ENCODE measurements around the gene AFG1L.

GRCh38 chr6:108558372-108559096 is 263.7 kb downstream of the AFG1L start:
- TF ChIP-seq, protein P1, sequence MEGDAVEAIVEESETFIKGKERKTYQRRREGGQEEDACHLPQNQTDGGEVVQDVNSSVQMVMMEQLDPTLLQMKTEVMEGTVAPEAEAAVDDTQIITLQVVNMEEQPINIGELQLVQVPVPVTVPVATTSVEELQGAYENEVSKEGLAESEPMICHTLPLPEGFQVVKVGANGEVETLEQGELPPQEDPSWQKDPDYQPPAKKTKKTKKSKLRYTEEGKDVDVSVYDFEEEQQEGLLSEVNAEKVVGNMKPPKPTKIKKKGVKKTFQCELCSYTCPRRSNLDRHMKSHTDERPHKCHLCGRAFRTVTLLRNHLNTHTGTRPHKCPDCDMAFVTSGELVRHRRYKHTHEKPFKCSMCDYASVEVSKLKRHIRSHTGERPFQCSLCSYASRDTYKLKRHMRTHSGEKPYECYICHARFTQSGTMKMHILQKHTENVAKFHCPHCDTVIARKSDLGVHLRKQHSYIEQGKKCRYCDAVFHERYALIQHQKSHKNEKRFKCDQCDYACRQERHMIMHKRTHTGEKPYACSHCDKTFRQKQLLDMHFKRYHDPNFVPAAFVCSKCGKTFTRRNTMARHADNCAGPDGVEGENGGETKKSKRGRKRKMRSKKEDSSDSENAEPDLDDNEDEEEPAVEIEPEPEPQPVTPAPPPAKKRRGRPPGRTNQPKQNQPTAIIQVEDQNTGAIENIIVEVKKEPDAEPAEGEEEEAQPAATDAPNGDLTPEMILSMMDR (IDR thresholded peaks at IDR 0.05), result no peak
- TF ChIP-seq POLR2A (IDR thresholded peaks at IDR 0.05), result peak in 1 of 2 donors; percentile 65

Data from heart left ventricle (tissue), 13 donors.